GM12892 (cell line): ENCODE results near the gene B3GALT5.

ENCODE experiments used
- POLR2A ChIP-seq: IDR thresholded peaks from 2 replicates; pipeline ENCODE4 v1.6.1; 2011; ENCODE audit warnings: low read depth, low read length, control low read depth
- POLR2AphosphoS5 ChIP-seq: IDR thresholded peaks from 2 replicates; pipeline ENCODE4 v1.6.1; 2011; ENCODE audit warnings: low read depth, low read length, control low read depth
- TAF1 ChIP-seq: IDR thresholded peaks from 2 replicates; pipeline ENCODE4 v1.6.1; 2011; ENCODE audit warnings: low read depth, mild to moderate bottlenecking, control low read depth, low read length, borderline replicate concordance

GRCh38 chr21:39647476-39647875 is 34.7 kb downstream of the B3GALT5 start:
- TF ChIP-seq POLR2AphosphoS5 (no peak), POLR2A (no peak), TAF1 (no peak)
